ENCODE measurements around the gene PLA2G4C.

PLA2G4C gene

DNA sequence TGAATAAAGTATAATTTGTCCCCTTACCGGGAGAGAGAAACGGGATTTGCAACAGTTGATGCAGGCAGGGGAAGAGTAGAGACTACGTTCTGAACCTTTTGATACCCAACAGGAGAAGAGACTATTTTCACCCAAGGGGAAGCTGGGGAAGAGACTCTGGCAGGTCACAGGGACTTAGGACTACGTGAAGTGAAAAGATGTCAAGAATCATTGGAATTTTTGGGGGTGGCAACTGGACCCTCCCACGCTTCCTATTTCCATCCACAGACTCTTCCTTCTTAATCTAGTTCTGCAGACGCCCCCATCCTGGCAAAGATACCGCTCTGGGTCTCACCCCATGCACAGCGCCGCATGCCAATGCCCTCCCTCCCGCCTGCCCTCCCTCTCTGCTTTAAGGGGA, 80.5 kb downstream of the PLA2G4C start:
- TF ChIP-seq, protein P1, sequence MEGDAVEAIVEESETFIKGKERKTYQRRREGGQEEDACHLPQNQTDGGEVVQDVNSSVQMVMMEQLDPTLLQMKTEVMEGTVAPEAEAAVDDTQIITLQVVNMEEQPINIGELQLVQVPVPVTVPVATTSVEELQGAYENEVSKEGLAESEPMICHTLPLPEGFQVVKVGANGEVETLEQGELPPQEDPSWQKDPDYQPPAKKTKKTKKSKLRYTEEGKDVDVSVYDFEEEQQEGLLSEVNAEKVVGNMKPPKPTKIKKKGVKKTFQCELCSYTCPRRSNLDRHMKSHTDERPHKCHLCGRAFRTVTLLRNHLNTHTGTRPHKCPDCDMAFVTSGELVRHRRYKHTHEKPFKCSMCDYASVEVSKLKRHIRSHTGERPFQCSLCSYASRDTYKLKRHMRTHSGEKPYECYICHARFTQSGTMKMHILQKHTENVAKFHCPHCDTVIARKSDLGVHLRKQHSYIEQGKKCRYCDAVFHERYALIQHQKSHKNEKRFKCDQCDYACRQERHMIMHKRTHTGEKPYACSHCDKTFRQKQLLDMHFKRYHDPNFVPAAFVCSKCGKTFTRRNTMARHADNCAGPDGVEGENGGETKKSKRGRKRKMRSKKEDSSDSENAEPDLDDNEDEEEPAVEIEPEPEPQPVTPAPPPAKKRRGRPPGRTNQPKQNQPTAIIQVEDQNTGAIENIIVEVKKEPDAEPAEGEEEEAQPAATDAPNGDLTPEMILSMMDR (conservative IDR thresholded peaks at IDR 0.05; ENCODE audit: low read depth, low read length), result no peak
- no peak for DNase-seq (ENCODE audit: low read depth)

DNA sequence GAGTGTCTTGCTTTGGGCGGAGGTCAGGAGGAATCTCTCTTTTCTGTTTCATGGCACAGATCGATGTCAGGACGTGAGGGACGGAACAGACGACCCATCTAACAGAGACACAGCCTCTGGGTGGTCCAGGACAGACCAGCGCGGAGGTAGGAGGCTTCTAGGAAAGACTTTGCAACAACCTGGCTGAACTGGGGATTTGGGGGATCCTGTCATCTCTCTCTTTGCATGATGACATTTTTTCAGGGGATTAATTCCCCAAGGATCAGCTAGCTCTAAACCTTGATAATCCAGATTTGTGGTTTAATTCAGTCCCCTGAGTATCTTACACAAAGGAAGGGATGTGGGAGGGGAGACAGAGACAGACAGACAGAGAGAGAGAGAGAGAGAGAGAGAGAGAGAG, 81.2 kb downstream of the PLA2G4C start:
- TF ChIP-seq, protein P1 (conservative IDR thresholded peaks at IDR 0.05; ENCODE audit: low read depth, low read length), result no peak
- DNase-seq (ENCODE audit: low read depth), result no peak
- no peak overlapping the region for H3K4me3 ChIP-seq (ENCODE audit: low read length)

More for the DNA sequence above, 80.5 kb downstream of the PLA2G4C start:
- H3K4me3 ChIP-seq (ENCODE audit: low read length), result no peak overlapping the region

DNA sequence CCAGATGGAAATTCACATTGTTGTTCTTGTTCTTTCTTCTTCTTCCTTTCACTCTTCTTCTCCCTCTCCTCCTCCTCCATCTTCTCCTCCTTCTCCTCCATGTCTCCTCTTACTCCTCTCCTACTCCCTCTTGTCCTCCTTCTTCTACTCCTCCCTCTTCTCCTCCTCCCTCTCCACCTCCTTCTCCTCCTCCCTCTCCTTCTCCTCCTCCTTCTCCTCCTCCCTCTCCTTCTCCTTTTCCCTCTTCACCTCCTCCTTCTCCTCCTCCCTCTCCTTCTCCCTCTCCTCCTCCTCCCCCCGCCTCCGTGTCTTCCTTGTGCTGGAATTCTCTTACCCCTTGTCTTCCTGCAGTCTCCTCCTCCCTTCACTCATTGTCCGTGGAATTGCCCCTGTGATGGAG, 85.1 kb downstream of the PLA2G4C start:
- no peak for DNase-seq (ENCODE audit: low read depth)
- TF ChIP-seq, protein P1 (conservative IDR thresholded peaks at IDR 0.05; ENCODE audit: low read depth, low read length), result no peak

DNA sequence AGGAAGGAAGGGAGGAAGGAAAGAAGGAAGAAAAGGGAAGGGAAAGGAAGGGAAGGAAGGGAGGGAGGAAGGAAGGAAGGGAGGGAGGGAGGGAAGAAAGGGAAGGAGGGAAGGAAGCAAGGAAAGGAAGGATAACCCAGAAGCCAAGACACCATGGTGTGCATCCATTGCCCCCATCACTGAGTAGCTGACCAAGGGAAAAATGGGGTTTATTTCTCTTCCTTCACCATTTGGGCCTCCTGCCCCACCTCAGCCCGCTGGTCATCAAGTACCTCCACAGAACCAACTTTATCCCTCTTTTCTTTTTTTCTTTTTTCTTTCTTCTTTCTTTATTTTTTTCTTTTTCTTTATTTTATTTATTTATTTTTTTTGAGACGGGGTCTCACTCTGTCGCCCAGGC, 87.1 kb downstream of the PLA2G4C start:
- TF ChIP-seq, protein P1 (conservative IDR thresholded peaks at IDR 0.05; ENCODE audit: low read depth, low read length), result no peak
- no peak overlapping the region for H3K4me3 ChIP-seq (ENCODE audit: low read length)
- no peak for DNase-seq (ENCODE audit: low read depth)

More for the DNA sequence above, 85.1 kb downstream of the PLA2G4C start:
- H3K4me3 ChIP-seq (ENCODE audit: low read length), result no peak overlapping the region

DNA sequence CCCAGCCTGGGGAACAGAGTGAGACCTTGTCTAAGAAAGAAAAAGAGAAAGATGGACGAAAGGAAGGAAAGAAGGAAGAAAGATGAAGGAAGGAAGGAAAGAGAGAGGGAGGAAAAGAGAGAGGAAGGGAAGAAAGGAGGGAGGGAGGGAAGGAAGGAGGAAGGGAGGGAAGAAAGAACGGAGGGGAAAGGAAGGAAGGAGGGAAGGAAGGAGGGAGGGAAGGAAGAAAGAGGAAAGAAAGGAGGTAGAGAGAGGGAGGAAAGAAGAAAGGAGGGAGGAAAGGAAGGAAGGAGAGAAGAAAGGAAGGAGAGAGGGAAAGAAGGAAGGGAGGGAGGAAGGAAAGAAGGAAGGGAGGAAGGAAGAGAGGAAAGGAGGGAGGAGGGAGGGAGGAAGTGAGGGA, 87.6 kb downstream of the PLA2G4C start:
- no peak for DNase-seq (ENCODE audit: low read depth)
- H3K4me3 ChIP-seq (ENCODE audit: low read length), result no peak overlapping the region
- TF ChIP-seq, protein P1 (conservative IDR thresholded peaks at IDR 0.05; ENCODE audit: low read depth, low read length), result no peak

DNA sequence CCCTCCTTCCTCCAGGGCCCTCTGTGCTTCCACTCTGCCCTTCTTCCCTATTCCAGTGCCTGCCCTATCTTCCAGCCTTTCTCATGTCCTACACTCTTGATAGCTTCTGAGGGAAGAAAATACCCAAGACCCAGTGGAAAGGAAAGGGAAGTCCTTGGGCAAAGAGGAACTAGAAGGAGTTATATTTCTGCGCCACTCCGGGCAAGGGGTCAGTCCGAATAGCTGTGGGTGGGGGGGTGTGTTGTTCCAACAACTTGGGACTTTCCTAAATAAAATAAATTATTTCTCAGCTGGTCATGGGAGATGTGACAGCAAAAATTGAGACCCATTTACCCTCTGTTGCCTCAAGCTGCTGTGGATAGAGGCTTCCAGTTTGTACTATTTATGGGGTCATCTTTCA, 89.9 kb downstream of the PLA2G4C start:
- no peak overlapping the region for H3K4me3 ChIP-seq (ENCODE audit: low read length)

More for the DNA sequence above, 89.9 kb downstream of the PLA2G4C start:
- DNase-seq (ENCODE audit: low read depth), result no peak
- TF ChIP-seq, protein P1 (conservative IDR thresholded peaks at IDR 0.05; ENCODE audit: low read depth, low read length), result no peak

All from retinal pigment epithelial cell (primary cell).